Astrocyte (in vitro differentiated cells and primary cell): ENCODE measurements around the gene SLC24A4. TPM values are rescaled to one million over a fixed set of nuclear protein-coding genes. Genes with fewer than 3 reads are reported as not detected.
A peak's percentile ranks its signal among the peaks of the same experiment; 100 is the strongest.

ENCODE experiments used
- DNase-seq: peaks from one replicate; pipeline ENCODE4 v3.0.0-alpha.2; 2010; ENCODE audit warnings: low read depth
- FAIRE-seq: peaks from 2 replicates; lab custom pipeline; 2011; peaks lifted over from hg19 to GRCh38; lab: Jason Lieb, UNC
- H2AFZ ChIP-seq: 2 replicates; pipeline ENCODE4 v1.6.0; 2012; ENCODE audit warnings: low read depth, low read length, inconsistent platforms
- H3K27ac ChIP-seq: 2 replicates; pipeline ENCODE4 v1.5.1; 2011; ENCODE audit warnings: low read depth, low read length, inconsistent platforms
- H3K27me3 ChIP-seq: 2 replicates; pipeline ENCODE4 v1.6.0; 2011; ENCODE audit warnings: low read length, inconsistent platforms; ENCODE audit not compliant: insufficient read depth
- H3K36me3 ChIP-seq: 2 replicates; pipeline ENCODE4 v1.5.1; 2011; ENCODE audit warnings: low read length, inconsistent platforms; ENCODE audit not compliant: insufficient read depth
- H3K4me1 ChIP-seq: 2 replicates; pipeline ENCODE4 v1.5.1; 2011; ENCODE audit warnings: low read length, inconsistent platforms; ENCODE audit not compliant: insufficient read depth
- H3K4me2 ChIP-seq: 2 replicates; pipeline ENCODE4 v1.6.0; 2012; ENCODE audit warnings: low read length, inconsistent platforms
- H3K4me3 ChIP-seq: 2 replicates; pipeline ENCODE4 v1.5.1; 2011; ENCODE audit warnings: low read depth, mild to moderate bottlenecking, low read length, inconsistent platforms; ENCODE audit not compliant: insufficient read depth
- H3K79me2 ChIP-seq: 2 replicates; pipeline ENCODE4 v1.6.0; 2012; ENCODE audit warnings: mild to moderate bottlenecking, low read length, inconsistent platforms; ENCODE audit not compliant: insufficient read depth
- H3K9ac ChIP-seq: 2 replicates; pipeline ENCODE4 v1.6.0; 2012; ENCODE audit warnings: mild to moderate bottlenecking, low read length, inconsistent platforms
- H3K9me3 ChIP-seq: 2 replicates; pipeline ENCODE4 v1.5.1; 2012; ENCODE audit warnings: low read depth, mild to moderate bottlenecking, low read length, inconsistent platforms; ENCODE audit not compliant: insufficient read depth
- H4K20me1 ChIP-seq: 2 replicates; pipeline ENCODE4 v1.6.0; 2012; ENCODE audit warnings: low read length, inconsistent platforms; ENCODE audit not compliant: insufficient read depth
- H3K27ac Mint-ChIP-seq: one replicate; pipeline ENCODE4 v1.8.0; 2021; ENCODE audit warnings: mild to moderate bottlenecking, mixed read lengths; ENCODE audit not compliant: unreplicated experiment
- H3K27me3 Mint-ChIP-seq: one replicate; pipeline ENCODE4 v1.8.0; 2021; ENCODE audit warnings: low read depth, mixed read lengths; ENCODE audit not compliant: unreplicated experiment
- H3K36me3 Mint-ChIP-seq: one replicate; pipeline ENCODE4 v1.8.0; 2021; ENCODE audit warnings: low read depth, mixed read lengths; ENCODE audit not compliant: unreplicated experiment
- H3K4me1 Mint-ChIP-seq: one replicate; pipeline ENCODE4 v1.8.0; 2021; ENCODE audit warnings: low read depth, mixed read lengths; ENCODE audit not compliant: unreplicated experiment
- H3K4me3 Mint-ChIP-seq: one replicate; pipeline ENCODE4 v1.8.0; 2021; ENCODE audit warnings: mild to moderate bottlenecking, moderate library complexity, mixed read lengths; ENCODE audit not compliant: unreplicated experiment
- H3K9me3 Mint-ChIP-seq: one replicate; pipeline ENCODE4 v1.8.0; 2021; ENCODE audit warnings: mild to moderate bottlenecking, mixed read lengths; ENCODE audit not compliant: unreplicated experiment
- CTCF ChIP-seq: IDR thresholded peaks from 2 replicates; pipeline ENCODE4 v1.5.1; 2011; ENCODE audit warnings: low read depth, mild to moderate bottlenecking, inconsistent platforms, low read length, moderate library complexity; ENCODE audit not compliant: insufficient read depth
- EZH2 ChIP-seq: IDR thresholded peaks from 2 replicates; pipeline ENCODE4 v1.6.1; 2012; ENCODE audit warnings: mild to moderate bottlenecking, low read length, inconsistent platforms; ENCODE audit not compliant: insufficient read depth
- total RNA-seq: library from RNA; stranded (reverse); gene quantifications from 2 replicates; pipeline ENCODE4 v1.2.1, GENCODE V29; 2021

Gene SLC24A4
- total RNA-seq, 1 donor from 2014 or later, result not detected

DNA sequence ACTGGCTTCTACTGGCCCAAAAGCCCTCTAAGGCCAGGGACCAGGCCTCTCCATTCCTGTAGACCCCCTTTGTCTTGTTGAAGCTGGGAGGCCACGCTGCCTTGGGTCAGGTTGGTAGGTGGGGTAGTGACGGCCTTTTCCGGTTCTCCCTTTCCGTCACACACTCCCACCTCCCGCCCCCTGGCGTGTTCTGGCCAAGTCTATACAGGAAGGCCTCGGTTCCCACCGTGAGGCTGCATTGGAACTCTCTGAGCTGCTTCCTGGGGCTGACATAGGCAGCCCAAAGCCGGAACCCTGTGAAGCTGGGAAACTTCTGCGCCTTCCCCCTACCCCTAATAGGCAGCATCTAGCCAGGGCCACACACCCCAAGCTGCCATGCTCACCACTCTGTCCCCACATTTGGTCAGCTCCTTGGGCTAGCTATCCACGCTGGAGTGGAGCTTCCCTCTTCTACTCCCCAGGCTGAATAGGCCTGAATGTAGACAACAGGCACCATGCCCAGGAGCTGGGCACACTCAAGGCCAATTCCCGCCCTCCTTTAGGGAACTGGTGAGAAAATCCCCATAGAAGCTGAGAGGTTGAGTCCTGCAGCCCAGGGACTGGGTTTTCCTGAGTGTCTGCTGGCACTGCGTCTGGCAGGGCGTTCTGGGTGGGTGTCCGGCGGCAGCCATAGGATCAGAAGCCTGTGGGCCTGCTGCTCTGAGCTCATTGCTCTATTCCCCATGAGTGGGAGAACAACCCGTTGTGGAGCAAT, 226.3 kb downstream of the SLC24A4 start:
- H3K36me3 Mint-ChIP-seq, result peaks cover 1% of the 10 kb centered on the region
- peaks cover 19% of the 10 kb centered on the region for H3K4me1 Mint-ChIP-seq
- FAIRE-seq, result no peak
- H3K27ac Mint-ChIP-seq, result no peak overlapping the region
- no peaks in the 10 kb centered on the region for H3K9me3 Mint-ChIP-seq
- H3K36me3 ChIP-seq, result no peaks in the 10 kb centered on the region
- no peak overlapping the region for H3K4me3 ChIP-seq
- H3K27me3 ChIP-seq, result no peaks in the 10 kb centered on the region
- H3K79me2 ChIP-seq, result no peaks in the 10 kb centered on the region
- H4K20me1 ChIP-seq, result peaks cover 11% of the 10 kb centered on the region
- TF ChIP-seq CTCF (no peak), EZH2 (no peak)
- no peak overlapping the region for H3K27ac ChIP-seq
- H3K4me3 Mint-ChIP-seq, result no peak overlapping the region
- DNase-seq, result no peak
- no peak overlapping the region for H3K9ac ChIP-seq
- H3K4me1 ChIP-seq, result peaks cover 12% of the 10 kb centered on the region
- no peak overlapping the region for H3K4me2 ChIP-seq
- no peak overlapping the region for H2AFZ ChIP-seq
- no peaks in the 10 kb centered on the region for H3K9me3 ChIP-seq
- H3K27me3 Mint-ChIP-seq, result no peaks in the 10 kb centered on the region

DNA sequence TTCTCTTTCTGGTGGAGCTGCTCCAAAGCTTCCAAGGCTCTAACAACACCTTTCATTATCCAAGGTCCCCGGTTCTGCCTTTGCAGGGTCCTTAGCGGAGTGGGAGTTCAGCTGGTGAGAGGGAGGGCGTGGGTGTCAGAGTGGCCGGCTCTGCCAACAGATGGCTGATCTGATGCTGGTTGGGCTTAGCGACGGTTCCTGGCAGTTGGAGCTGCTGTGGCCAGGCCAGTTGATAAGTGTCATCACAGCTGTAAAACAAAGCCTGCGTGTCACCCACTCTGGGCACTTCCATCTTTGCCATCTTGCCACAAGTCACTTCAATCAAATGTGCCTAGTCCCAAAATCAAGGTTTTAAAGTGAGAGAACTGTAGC, 226.9 kb downstream of the SLC24A4 start:
- no peak for TF ChIP-seq EZH2
- TF ChIP-seq CTCF, result no peak
- Mint-ChIP-seq H3K36me3 (peaks cover 1% of the 10 kb centered on the region), H3K4me3 (no peak overlapping the region), H3K9me3 (no peaks in the 10 kb centered on the region), H3K27me3 (no peaks in the 10 kb centered on the region), H3K27ac (no peak overlapping the region), H3K4me1 (peaks cover 19% of the 10 kb centered on the region)
- FAIRE-seq (no peak), DNase-seq (peak; percentile 46)
- Histone ChIP-seq H3K4me2 (no peak overlapping the region), H2AFZ (no peak overlapping the region), H3K4me3 (no peak overlapping the region), H3K27ac (no peak overlapping the region), H3K4me1 (peaks cover 12% of the 10 kb centered on the region), H3K9ac (no peak overlapping the region), H4K20me1 (peaks cover 11% of the 10 kb centered on the region), H3K36me3 (no peaks in the 10 kb centered on the region), H3K27me3 (no peaks in the 10 kb centered on the region), H3K9me3 (no peaks in the 10 kb centered on the region), H3K79me2 (no peaks in the 10 kb centered on the region)

Other genes starting within 250 kb of the SLC24A4 start
- 19.9 and 24.2 TPM in 2 replicates for gene ATXN3, start 216.6 kb upstream of the SLC24A4 start, total RNA-seq
- 105 and 108 TPM in 2 replicates for gene NDUFB1, start 201.5 kb upstream of the SLC24A4 start, total RNA-seq
- 58.6 and 60.9 TPM in 2 replicates for gene CPSF2, start 201.2 kb upstream of the SLC24A4 start, total RNA-seq
- 24.7 and 28.0 TPM in 2 replicates for gene RIN3, start 190.6 kb downstream of the SLC24A4 start, total RNA-seq